HEK293T (cell line): ENCODE results near the gene DLX4.

ENCODE experiments used
- CTCF ChIA-PET: fragments of 350-600 bp; formaldehyde crosslinking; extraction: SDS; loops from one replicate; lab custom pipeline; 2021; ENCODE audit warnings: antibody characterized with exemption, inconsistent platforms; lab: Yijun Ruan, JAX
- POLR2A ChIA-PET: fragments of 350-600 bp; formaldehyde crosslinking; extraction: SDS; loops from one replicate; lab custom pipeline; 2020; ENCODE audit warnings: antibody characterized with exemption, inconsistent platforms; lab: Yijun Ruan, JAX
- DNase-seq: peaks from one replicate; pipeline ENCODE4 v3.0.0; 2012; ENCODE audit warnings: mixed read lengths; ENCODE audit errors: extremely low spot score
- ARNT ChIP-seq: fragments of 450-650 bp; IDR thresholded peaks from 2 replicates; pipeline ENCODE4 v1.6.1; 2017; ENCODE audit warnings: mild to moderate bottlenecking
- BHLHE40 ChIP-seq: fragments of 450-650 bp; IDR thresholded peaks from 2 replicates; pipeline ENCODE4 v1.6.1; 2016; ENCODE audit warnings: mild to moderate bottlenecking, moderate library complexity, borderline replicate concordance
- CTBP1 ChIP-seq: fragments of 450-650 bp; IDR thresholded peaks from 2 replicates; pipeline ENCODE4 v1.6.1; 2016; ENCODE audit warnings: borderline replicate concordance
- ELF4 ChIP-seq: fragments of 450-650 bp; IDR thresholded peaks from 2 replicates; pipeline ENCODE4 v1.6.1; 2017; ENCODE audit warnings: antibody characterized with exemption
- FOXA1 ChIP-seq: fragments of 450-650 bp; IDR thresholded peaks from 2 replicates; pipeline ENCODE4 v1.6.1; 2016; ENCODE audit warnings: mild to moderate bottlenecking
- FOXK2 ChIP-seq: fragments of 450-650 bp; IDR thresholded peaks from 2 replicates; pipeline ENCODE4 v1.6.1; 2016; ENCODE audit warnings: mild to moderate bottlenecking
- FOXM1 ChIP-seq: fragments of 450-650 bp; IDR thresholded peaks from 2 replicates; pipeline ENCODE4 v1.6.1; 2017; ENCODE audit warnings: mild to moderate bottlenecking, borderline replicate concordance
- HDGF ChIP-seq: fragments of 450-650 bp; IDR thresholded peaks from 2 replicates; pipeline ENCODE4 v1.6.1; 2017; ENCODE audit warnings: antibody characterized with exemption, borderline replicate concordance
- L3MBTL2 ChIP-seq: fragments of 450-650 bp; conservative IDR thresholded peaks from 2 replicates; pipeline ENCODE4 v1.6.1; 2016; ENCODE audit warnings: mild to moderate bottlenecking
- LEF1 ChIP-seq: fragments of 450-650 bp; IDR thresholded peaks from 2 replicates; pipeline ENCODE4 v1.6.1; 2017; ENCODE audit warnings: mild to moderate bottlenecking, borderline replicate concordance
- NFRKB ChIP-seq: fragments of 450-650 bp; IDR thresholded peaks from 2 replicates; pipeline ENCODE4 v1.6.1; 2016; ENCODE audit warnings: mild to moderate bottlenecking, moderate library complexity
- SP1 ChIP-seq: fragments of 450-650 bp; IDR thresholded peaks from 2 replicates; pipeline ENCODE4 v1.6.1; 2017
- SUZ12 ChIP-seq: fragments of 450-650 bp; IDR thresholded peaks from 2 replicates; pipeline ENCODE4 v1.6.1; 2016; ENCODE audit warnings: mild to moderate bottlenecking
- TARDBP ChIP-seq: fragments of 450-650 bp; IDR thresholded peaks from 2 replicates; pipeline ENCODE4 v1.6.1; 2016
- ZNF384 ChIP-seq: fragments of 450-650 bp; IDR thresholded peaks from 2 replicates; pipeline ENCODE4 v1.6.1; 2016
- TF ChIP-seq, protein P1 (sequence below): fragments of 450-650 bp; IDR thresholded peaks from 2 replicates; pipeline ENCODE4 v1.6.1; 2016

Gene DLX4

GRCh38 chr17:49926886-49927285 lies 42.1 kb upstream of the DLX4 start:
- no peak for DNase-seq
- ChIA-PET CTCF (interaction anchor here (1.5 kb wide), 1 partner anchor 47 kb away, joined by 5 read pairs; no protein-coding TSS in a partner anchor), POLR2A (no interaction called here)
- TF ChIP-seq HDGF = no peak
- TF ChIP-seq ARNT = no peak
- TF ChIP-seq TARDBP = no peak
- TF ChIP-seq LEF1 = no peak
- TF ChIP-seq FOXA1 = no peak
- no peak for TF ChIP-seq FOXK2
- TF ChIP-seq CTBP1 = no peak
- TF ChIP-seq SP1 = no peak
- TF ChIP-seq BHLHE40 = no peak
- TF ChIP-seq, protein P1, sequence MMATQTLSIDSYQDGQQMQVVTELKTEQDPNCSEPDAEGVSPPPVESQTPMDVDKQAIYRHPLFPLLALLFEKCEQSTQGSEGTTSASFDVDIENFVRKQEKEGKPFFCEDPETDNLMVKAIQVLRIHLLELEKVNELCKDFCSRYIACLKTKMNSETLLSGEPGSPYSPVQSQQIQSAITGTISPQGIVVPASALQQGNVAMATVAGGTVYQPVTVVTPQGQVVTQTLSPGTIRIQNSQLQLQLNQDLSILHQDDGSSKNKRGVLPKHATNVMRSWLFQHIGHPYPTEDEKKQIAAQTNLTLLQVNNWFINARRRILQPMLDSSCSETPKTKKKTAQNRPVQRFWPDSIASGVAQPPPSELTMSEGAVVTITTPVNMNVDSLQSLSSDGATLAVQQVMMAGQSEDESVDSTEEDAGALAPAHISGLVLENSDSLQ = no peak
- TF ChIP-seq FOXM1 = no peak
- no peak for TF ChIP-seq SUZ12
- no peak for TF ChIP-seq ZNF384
- no peak for TF ChIP-seq ELF4

DNA sequence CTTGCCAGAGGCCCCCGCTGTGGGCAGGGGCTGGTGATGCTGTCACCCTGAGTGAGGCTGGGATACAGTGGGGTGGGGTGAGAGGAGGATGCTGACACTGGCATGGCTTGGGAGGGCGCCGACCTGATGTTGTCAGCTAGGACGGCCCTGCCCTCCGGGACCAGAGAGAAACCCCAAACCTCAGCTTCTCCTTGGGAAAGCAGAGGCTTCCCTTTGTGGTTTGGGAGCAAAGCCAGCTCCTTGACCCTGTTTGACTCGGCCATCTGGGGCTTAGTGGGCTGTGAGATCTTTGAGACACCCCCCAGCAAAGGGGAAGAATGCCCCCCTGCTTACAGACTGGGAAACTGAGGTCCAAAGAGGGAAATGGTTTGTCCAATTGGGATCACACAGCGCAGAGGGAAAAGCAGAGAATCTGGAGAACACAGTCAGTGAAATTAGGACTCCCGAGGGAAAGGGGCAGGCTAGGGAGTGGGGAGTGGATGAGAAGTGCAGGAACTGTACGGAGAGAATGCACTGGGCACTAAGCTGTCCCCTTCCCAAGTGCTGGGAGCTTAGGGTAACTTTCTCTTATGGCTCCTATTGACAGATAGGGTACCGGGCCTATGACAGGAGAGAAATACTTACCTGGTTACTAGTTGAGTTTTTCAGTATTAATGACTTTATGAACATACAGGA lies 40.7 kb upstream of the DLX4 start:
- ChIA-PET CTCF (interaction anchor here (0.5 to 1.5 kb wide), 2 partner anchors 48 to 112 kb away, joined by 4 to 5 read pairs; no protein-coding TSS in a partner anchor), POLR2A (no interaction called here)
- TF ChIP-seq SUZ12 (no peak), ARNT (no peak)
- no peak for DNase-seq

DNA sequence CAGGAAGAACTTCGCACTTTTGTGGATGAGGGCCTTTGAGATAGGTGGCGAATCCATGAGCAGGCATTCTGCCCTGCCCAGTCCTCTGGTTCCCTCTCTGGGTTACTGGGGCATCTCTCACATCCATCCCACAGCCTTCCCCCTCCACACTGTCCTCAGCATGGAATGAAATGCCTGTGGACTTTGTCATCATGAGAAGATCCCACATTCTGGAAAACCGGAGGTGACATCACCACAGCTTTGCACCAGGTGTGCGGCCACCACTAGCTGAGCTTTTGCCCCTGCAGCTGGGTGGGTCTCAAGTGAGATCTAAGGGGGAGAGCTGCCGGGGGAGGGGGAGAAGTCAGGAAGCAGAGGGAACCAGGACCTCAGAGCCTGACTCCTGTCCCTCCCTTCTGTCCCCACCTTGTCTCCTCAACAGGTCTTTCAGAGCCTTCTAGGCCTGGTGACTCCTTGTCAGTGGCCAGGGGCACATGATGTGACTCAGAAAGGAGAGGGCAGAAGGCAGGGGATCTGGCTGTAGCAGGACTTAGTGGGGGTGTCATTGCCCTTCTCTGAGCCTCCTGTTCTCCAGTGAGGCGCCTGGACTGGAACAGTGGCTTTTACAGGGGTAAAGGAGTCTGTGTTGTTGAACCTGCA lies 40.0 kb upstream of the DLX4 start:
- POLR2A ChIA-PET = no interaction called here
- no peak for DNase-seq

DNA sequence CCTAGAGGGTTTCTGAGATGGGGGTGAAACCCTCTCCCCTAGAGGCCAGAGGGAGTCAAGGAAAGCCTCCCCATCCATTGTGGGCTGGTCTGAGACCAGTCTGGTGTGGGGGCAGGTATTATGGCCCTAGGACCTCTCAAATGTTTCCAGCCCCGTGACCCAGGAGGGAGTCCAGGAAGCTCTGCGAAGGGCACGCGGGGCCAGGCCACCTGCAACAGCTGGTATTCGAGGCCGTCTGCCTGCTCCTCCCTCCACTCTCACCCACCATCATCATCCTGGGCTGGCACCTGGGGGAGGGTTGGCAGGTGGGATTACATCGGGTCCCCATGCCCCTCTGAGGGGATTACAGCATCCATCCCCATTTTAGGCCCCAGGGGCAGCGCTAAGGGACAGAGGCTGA lies 38.1 kb upstream of the DLX4 start:
- ChIA-PET CTCF (interaction anchor here (1.1 kb wide), 1 partner anchor 21 kb away, joined by 4 read pairs; no protein-coding TSS in a partner anchor), POLR2A (no interaction called here)
- TF ChIP-seq NFRKB (no peak), CTBP1 (no peak), L3MBTL2 (no peak), ARNT (no peak), ZNF384 (no peak), TARDBP (no peak), FOXM1 (no peak), FOXK2 (no peak), HDGF (no peak), FOXA1 (no peak), ELF4 (no peak)
- TF ChIP-seq, protein P1 = no peak
- no peak for DNase-seq

More for the DNA sequence above, 40.0 kb upstream of the DLX4 start:
- CTCF ChIA-PET = interaction anchor here (0.5 kb wide), 1 partner anchor 113 kb away, joined by 4 read pairs; no protein-coding TSS in a partner anchor
- no peak for TF ChIP-seq HDGF
- no peak for TF ChIP-seq ZNF384
- TF ChIP-seq BHLHE40 = no peak
- TF ChIP-seq SUZ12 = no peak
- no peak for TF ChIP-seq LEF1
- TF ChIP-seq TARDBP = no peak
- no peak for TF ChIP-seq FOXA1
- no peak for TF ChIP-seq FOXK2
- no peak for TF ChIP-seq L3MBTL2
- TF ChIP-seq, protein P1 = no peak
- TF ChIP-seq ARNT = no peak
- TF ChIP-seq CTBP1 = no peak
- no peak for TF ChIP-seq SP1
- TF ChIP-seq NFRKB = no peak
- TF ChIP-seq FOXM1 = no peak
- no peak for TF ChIP-seq ELF4

GRCh38 chr17:49931416-49932137 lies 37.4 kb upstream of the DLX4 start:
- no peak for DNase-seq
- POLR2A ChIA-PET = no interaction called here
- TF ChIP-seq CTBP1 = no peak
- TF ChIP-seq TARDBP = no peak
- TF ChIP-seq FOXK2 = no peak
- no peak for TF ChIP-seq ZNF384
- TF ChIP-seq NFRKB = no peak
- no peak for TF ChIP-seq BHLHE40
- TF ChIP-seq FOXM1 = no peak
- no peak for TF ChIP-seq LEF1
- TF ChIP-seq, protein P1 = no peak
- TF ChIP-seq FOXA1 = no peak
- TF ChIP-seq HDGF = no peak
- no peak for TF ChIP-seq ARNT
- no peak for TF ChIP-seq L3MBTL2
- TF ChIP-seq SP1 = no peak
- TF ChIP-seq ELF4 = no peak
- TF ChIP-seq SUZ12 = no peak
- CTCF ChIA-PET = interaction anchor here (1.1 kb wide), 1 partner anchor 21 kb away, joined by 4 read pairs; no protein-coding TSS in a partner anchor
